GM12874 (cell line): ENCODE results near the gene NACA2.

Experiments used
- CTCF ChIP-seq: IDR thresholded peaks from 2 replicates; pipeline ENCODE4 v1.5.1; 2011; ENCODE audit warnings: low read depth, mild to moderate bottlenecking, control low read depth, low read length, moderate library complexity; ENCODE audit not compliant: insufficient read depth

NACA2 gene

GRCh38 chr17:61598014-61598413 lies 7.0 kb upstream of the NACA2 start:
- TF ChIP-seq CTCF, result no peak

- no peak for TF ChIP-seq CTCF
Measured at GRCh38 chr17:61597607-61598006, 6.6 kb upstream of the NACA2 start.

GRCh38 chr17:61595418-61596186 lies 4.6 kb upstream of the NACA2 start:
- TF ChIP-seq CTCF, result no peak

GRCh38 chr17:61594294-61594825 lies 3.3 kb upstream of the NACA2 start:
- TF ChIP-seq CTCF, result no peak

- no peak for TF ChIP-seq CTCF
Measured at GRCh38 chr17:61593426-61593825, 2.4 kb upstream of the NACA2 start.

- no peak for TF ChIP-seq CTCF
Measured at GRCh38 chr17:61591930-61592329, 911 bp upstream of the NACA2 start.

- no peak for TF ChIP-seq CTCF
Measured at GRCh38 chr17:61589990-61590389, 1.0 kb downstream of the NACA2 start.
